Prostate gland (tissue), 2 donors: ENCODE measurements around the gene CFAP20DC. TPM values are rescaled to one million over a fixed set of nuclear protein-coding genes. Genes with fewer than 3 reads are reported as not detected.

Source experiments
- DNase-seq: peaks from one replicate; pipeline ENCODE4 v3.0.0-alpha.2; 2019; ENCODE audit warnings: low spot score
- H3K27ac ChIP-seq, 2 donors: fragments of 200-600 bp; sonication (generic); 2 replicates each; pipeline ENCODE4 v1.5.1; 2017 to 2019
- H3K27me3 ChIP-seq: fragments of 200-600 bp; sonication (generic); replicated peaks from 2 replicates; pipeline ENCODE4 v1.5.1; 2019; ENCODE audit not compliant: insufficient read depth
- H3K36me3 ChIP-seq, 2 donors: fragments of 200-600 bp; sonication (generic); 1 replicate in 1 of 2; 2 replicates in 1 of 2; pipeline versions ENCODE4 v1.5.1 to v1.8.1; 2017 to 2019
- H3K4me1 ChIP-seq: fragments of 200-600 bp; sonication (generic); replicated peaks from 2 replicates; pipeline ENCODE4 v1.5.1; 2019
- H3K4me3 ChIP-seq, 2 donors: fragments of 200-600 bp; sonication (generic); 2 replicates each; pipeline ENCODE4 v1.5.1; 2017 to 2019
- H3K9me3 ChIP-seq: fragments of 200-600 bp; sonication (generic); 2 replicates; pipeline ENCODE4 v1.5.1; 2017
- CTCF ChIP-seq, 4 experiments: fragments of 200-600 bp in 2 of 4; fragments of 450-650 bp in 2 of 4; sonication (generic) in 2 of 4; IDR thresholded peaks; 1 replicate in 3 of 4; 2 replicates in 1 of 4; pipeline ENCODE4 v1.5.1; 2016 to 2019; ENCODE audit warnings: antibody characterized with exemption in 4 of 4, mild to moderate bottlenecking in 2 of 4, moderate library complexity in 2 of 4
- POLR2A ChIP-seq: fragments of 450-650 bp; IDR thresholded peaks from one replicate; pipeline ENCODE4 v1.6.1; 2016; ENCODE audit warnings: antibody characterized with exemption, mild to moderate bottlenecking
- POLR2AphosphoS5 ChIP-seq: sonication (generic); formaldehyde crosslinking; IDR thresholded peaks from one replicate; pipeline ENCODE4 v1.6.1; 2017; ENCODE audit warnings: antibody characterized with exemption
- WGBS: methylation state at CpG from one replicate; pipeline ENCODE4 v1.1.5; 2018; 5-methylcytosine and 5-hydroxymethylcytosine counted together
- intact Hi-C: fragments of 100-400 bp; cut with DNase I; formaldehyde crosslinking; loops from one replicate; pipeline ENCODE4 v1.14.2; 2022
- total RNA-seq, 2 donors: library from RNA; depleted of rRNA; stranded (reverse); fragments of >200 nt; gene quantifications; one replicate each; pipeline ENCODE4 v1.1.0, GENCODE V29; 2016

CFAP20DC gene
- total RNA-seq, 2 donors from 2014 or later = 0.36 to 8.3 TPM

DNA sequence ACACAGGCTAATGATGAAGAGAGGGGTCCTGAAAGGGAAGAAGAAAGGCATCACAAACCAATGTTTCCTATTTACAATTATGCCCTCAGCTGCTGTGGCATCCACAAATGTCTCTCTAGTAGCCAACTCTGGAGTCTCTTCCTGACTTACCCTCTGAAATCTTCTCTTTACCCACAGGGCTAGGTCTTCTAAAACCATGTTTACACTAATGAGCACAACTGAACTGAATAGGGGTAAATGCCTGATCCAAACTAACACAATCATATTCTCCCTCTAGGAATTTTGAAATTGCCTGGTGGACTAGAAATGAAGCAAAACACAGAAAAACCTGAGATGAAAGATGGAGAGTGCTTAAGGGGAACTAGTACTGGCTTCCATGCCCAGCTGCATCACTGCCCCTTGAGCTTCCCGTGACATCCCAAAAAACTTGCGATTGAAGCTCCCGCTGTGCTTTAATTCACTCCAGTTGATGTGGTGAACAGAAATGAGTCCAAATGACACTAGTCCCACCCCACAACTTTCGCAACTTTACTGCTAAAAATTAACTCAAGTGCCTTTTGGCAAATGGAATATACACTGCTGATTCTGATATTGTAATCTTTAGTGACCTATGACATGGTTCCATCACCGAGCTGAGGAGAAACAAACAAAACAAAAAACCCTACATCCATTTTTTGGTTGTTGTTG is 32.8 kb downstream of the CFAP20DC start:
- H3K27ac ChIP-seq = no peak overlapping the region
- intact Hi-C loops = no loop called here
- WGBS = 94% methylated on average over 5 of the region's 5 CpGs
- H3K9me3 ChIP-seq = no peaks in the 10 kb centered on the region
- no peak overlapping the region for H3K4me3 ChIP-seq
- DNase-seq = no peak
- H3K27me3 ChIP-seq = no peaks in the 10 kb centered on the region
- H3K36me3 ChIP-seq = no peaks in the 10 kb centered on the region
- TF ChIP-seq POLR2AphosphoS5 (no peak), POLR2A (no peak), CTCF (IDR thresholded peaks at IDR 0.05) (no peak)
- H3K4me1 ChIP-seq = no peaks in the 10 kb centered on the region

DNA sequence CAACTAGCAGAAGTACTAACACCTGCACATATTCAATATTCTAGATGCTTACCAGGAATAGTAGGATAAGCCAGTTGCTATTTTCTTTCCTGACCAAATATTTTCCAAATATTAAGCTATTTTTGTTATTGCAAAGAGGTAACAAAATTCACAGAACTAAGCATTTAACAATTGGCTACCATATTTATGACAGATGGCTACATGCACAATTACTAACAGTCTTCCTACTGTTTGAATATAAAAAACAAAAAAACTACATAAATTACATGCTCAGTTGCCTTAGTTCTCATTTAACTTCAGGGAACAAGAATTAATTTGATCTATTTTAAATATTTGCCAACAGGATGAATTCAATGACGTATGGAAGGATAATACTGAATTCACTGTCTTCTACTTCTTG is 36.2 kb downstream of the CFAP20DC start:
- WGBS = 80% methylated on average over 1 of the region's 1 CpG
- Histone ChIP-seq H3K36me3 (no peaks in the 10 kb centered on the region), H3K27me3 (no peaks in the 10 kb centered on the region), H3K27ac (no peak overlapping the region), H3K9me3 (no peaks in the 10 kb centered on the region), H3K4me1 (no peaks in the 10 kb centered on the region), H3K4me3 (no peak overlapping the region)
- no peak for DNase-seq
- intact Hi-C loops = no loop called here
- TF ChIP-seq POLR2AphosphoS5 = no peak
- no peak for TF ChIP-seq POLR2A
- TF ChIP-seq CTCF (IDR thresholded peaks at IDR 0.05) = no peak

DNA sequence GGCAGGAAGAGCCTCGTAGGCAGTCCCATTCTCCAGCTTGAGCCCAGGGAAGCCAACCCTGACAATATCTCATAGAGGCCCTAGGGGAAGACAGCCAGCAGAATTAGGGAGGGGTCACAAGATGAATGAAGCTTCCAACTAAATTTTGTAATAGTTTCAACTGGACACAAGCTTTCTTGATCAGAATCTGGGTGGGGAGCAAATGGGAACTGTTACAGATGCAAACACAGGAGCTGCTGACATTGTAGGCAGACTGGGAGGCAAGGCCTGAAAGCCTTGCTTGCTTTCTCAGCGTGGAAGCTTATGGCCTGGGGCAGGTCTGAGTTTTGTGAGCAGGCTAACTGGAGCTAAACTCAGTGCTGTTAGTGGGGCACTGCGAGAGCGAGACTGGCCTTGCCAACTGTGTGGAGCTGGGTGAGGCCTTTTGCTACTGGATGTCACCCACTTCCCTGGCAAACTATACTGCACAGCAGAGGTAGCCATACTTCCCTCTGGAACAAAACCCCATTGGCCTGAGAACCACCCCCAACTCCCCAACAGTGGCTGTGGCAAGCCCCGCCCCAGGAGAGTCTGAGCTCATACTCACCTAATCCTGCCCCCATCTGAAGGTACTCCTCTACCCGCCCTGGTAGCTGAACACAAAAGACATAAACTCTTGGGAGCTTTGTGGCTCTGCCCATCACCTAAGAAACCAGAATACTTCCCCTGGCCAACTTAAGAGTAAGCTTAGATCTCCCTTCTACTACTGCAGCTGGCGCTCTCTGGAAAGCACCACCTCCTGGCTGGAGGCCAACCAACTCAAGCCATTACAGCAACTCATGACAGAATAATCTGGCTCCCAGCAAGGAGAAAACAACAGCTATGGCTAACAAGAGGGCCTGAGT is 42.9 kb downstream of the CFAP20DC start:
- intact Hi-C loops = no loop called here
- Histone ChIP-seq H3K27me3 (no peaks in the 10 kb centered on the region), H3K36me3 (no peaks in the 10 kb centered on the region), H3K9me3 (no peaks in the 10 kb centered on the region), H3K4me3 (no peak overlapping the region), H3K4me1 (no peaks in the 10 kb centered on the region), H3K27ac (no peak overlapping the region)
- no peak for DNase-seq
- no peak for TF ChIP-seq CTCF (IDR thresholded peaks at IDR 0.05)
- TF ChIP-seq POLR2A = no peak
- TF ChIP-seq POLR2AphosphoS5 = no peak
- WGBS = 86% methylated on average over 7 of the region's 7 CpGs

GRCh38 chr3:59001675-59002074 is 48.1 kb downstream of the CFAP20DC start:
- intact Hi-C loops = no loop called here
- no peak for DNase-seq
- H3K36me3 ChIP-seq = no peaks in the 10 kb centered on the region
- WGBS = 74% methylated on average over 8 of the region's 8 CpGs
- H3K4me3 ChIP-seq = no peak overlapping the region
- TF ChIP-seq POLR2A (no peak), CTCF (IDR thresholded peaks at IDR 0.05) (no peak), POLR2AphosphoS5 (no peak)
- no peaks in the 10 kb centered on the region for H3K27me3 ChIP-seq
- no peak overlapping the region for H3K27ac ChIP-seq
- H3K4me1 ChIP-seq = no peaks in the 10 kb centered on the region
- H3K9me3 ChIP-seq = no peaks in the 10 kb centered on the region
